ENCODE measurements around the gene KCNMB4. TPM values are rescaled to one million over a fixed set of nuclear protein-coding genes. Genes with fewer than 3 reads are reported as not detected.

The KCNMB4 gene
- total RNA-seq, 4 donors from 2014 or later: 4.0 to 7.2 (median 5.8) TPM

GRCh38 chr12:70398862-70399261, 32.8 kb downstream of the KCNMB4 start:
- peaks cover 0 to 13% of the 10 kb centered on the region in 2 donors for H3K36me3 ChIP-seq
- H3K4me3 ChIP-seq: no peak overlapping the region
- no peaks in the 10 kb centered on the region for H3K9me3 ChIP-seq
- H3K27me3 ChIP-seq: no peaks in the 10 kb centered on the region
- ATAC-seq: no peak
- no peaks in the 10 kb centered on the region for H3K4me1 ChIP-seq
- H3K27ac ChIP-seq: no peak overlapping the region
- WGBS, 2 donors (ENCODE audit: low coverage in 1 of 2): 81 to 86% methylated on average over 3 of the region's 3 CpGs
- no peak for TF ChIP-seq CTCF (IDR thresholded peaks at IDR 0.05)
- TF ChIP-seq POLR2AphosphoS5 (IDR thresholded peaks at IDR 0.05): no peak
- no peak for TF ChIP-seq POLR2A (IDR thresholded peaks at IDR 0.05)
- TF ChIP-seq EP300 (IDR thresholded peaks at IDR 0.05): no peak

GRCh38 chr12:70399311-70399710, 33.2 kb downstream of the KCNMB4 start:
- Histone ChIP-seq H3K36me3 (peaks cover 0 to 13% of the 10 kb centered on the region in 2 donors), H3K27ac (no peak overlapping the region), H3K27me3 (no peaks in the 10 kb centered on the region), H3K9me3 (no peaks in the 10 kb centered on the region), H3K4me3 (no peak overlapping the region), H3K4me1 (no peaks in the 10 kb centered on the region)
- no peak for ATAC-seq
- TF ChIP-seq POLR2AphosphoS5 (IDR thresholded peaks at IDR 0.05) (no peak), EP300 (IDR thresholded peaks at IDR 0.05) (no peak), CTCF (IDR thresholded peaks at IDR 0.05) (no peak), POLR2A (IDR thresholded peaks at IDR 0.05) (no peak)
- 56 to 65% methylated on average over 6 of the region's 6 CpGs for WGBS, 2 donors (ENCODE audit: low coverage in 1 of 2)

- H3K27ac ChIP-seq: no peak overlapping the region
- no peak for ATAC-seq
- H3K4me3 ChIP-seq: no peak overlapping the region
- no peaks in the 10 kb centered on the region for H3K27me3 ChIP-seq
- H3K9me3 ChIP-seq: no peaks in the 10 kb centered on the region
- peaks cover 0 to 13% of the 10 kb centered on the region in 2 donors for H3K36me3 ChIP-seq
- TF ChIP-seq POLR2AphosphoS5 (IDR thresholded peaks at IDR 0.05) (no peak), CTCF (IDR thresholded peaks at IDR 0.05) (no peak), POLR2A (IDR thresholded peaks at IDR 0.05) (no peak), EP300 (IDR thresholded peaks at IDR 0.05) (no peak)
- 75 to 83% methylated on average over 3 of the region's 3 CpGs for WGBS, 2 donors (ENCODE audit: low coverage in 1 of 2)
- no peaks in the 10 kb centered on the region for H3K4me1 ChIP-seq
Observed at GRCh38 chr12:70400124-70400523, 34.0 kb downstream of the KCNMB4 start.

GRCh38 chr12:70402597-70402996, 36.5 kb downstream of the KCNMB4 start:
- H3K27ac ChIP-seq: no peak overlapping the region
- H3K36me3 ChIP-seq: peaks cover 0 to 13% of the 10 kb centered on the region in 2 donors
- TF ChIP-seq POLR2A (IDR thresholded peaks at IDR 0.05): no peak
- TF ChIP-seq EP300 (IDR thresholded peaks at IDR 0.05): no peak
- TF ChIP-seq POLR2AphosphoS5 (IDR thresholded peaks at IDR 0.05): no peak
- TF ChIP-seq CTCF (IDR thresholded peaks at IDR 0.05): no peak
- H3K9me3 ChIP-seq: no peaks in the 10 kb centered on the region
- H3K4me1 ChIP-seq: no peaks in the 10 kb centered on the region
- 60 to 100% methylated on average over 1 of the region's 1 CpG for WGBS, 2 donors (ENCODE audit: low coverage in 1 of 2)
- no peaks in the 10 kb centered on the region for H3K27me3 ChIP-seq
- no peak overlapping the region for H3K4me3 ChIP-seq
- no peak for ATAC-seq

- Histone ChIP-seq H3K27me3 (no peaks in the 10 kb centered on the region), H3K4me3 (no peak overlapping the region), H3K36me3 (peaks cover 0 to 13% of the 10 kb centered on the region in 2 donors), H3K4me1 (no peaks in the 10 kb centered on the region), H3K27ac (no peak overlapping the region), H3K9me3 (no peaks in the 10 kb centered on the region)
- no peak for TF ChIP-seq POLR2AphosphoS5 (IDR thresholded peaks at IDR 0.05)
- ATAC-seq: no peak
Observed at GRCh38 chr12:70403826-70404225, 37.7 kb downstream of the KCNMB4 start.
